Measurements from ENCODE around the gene FATE1.

Gene FATE1

DNA sequence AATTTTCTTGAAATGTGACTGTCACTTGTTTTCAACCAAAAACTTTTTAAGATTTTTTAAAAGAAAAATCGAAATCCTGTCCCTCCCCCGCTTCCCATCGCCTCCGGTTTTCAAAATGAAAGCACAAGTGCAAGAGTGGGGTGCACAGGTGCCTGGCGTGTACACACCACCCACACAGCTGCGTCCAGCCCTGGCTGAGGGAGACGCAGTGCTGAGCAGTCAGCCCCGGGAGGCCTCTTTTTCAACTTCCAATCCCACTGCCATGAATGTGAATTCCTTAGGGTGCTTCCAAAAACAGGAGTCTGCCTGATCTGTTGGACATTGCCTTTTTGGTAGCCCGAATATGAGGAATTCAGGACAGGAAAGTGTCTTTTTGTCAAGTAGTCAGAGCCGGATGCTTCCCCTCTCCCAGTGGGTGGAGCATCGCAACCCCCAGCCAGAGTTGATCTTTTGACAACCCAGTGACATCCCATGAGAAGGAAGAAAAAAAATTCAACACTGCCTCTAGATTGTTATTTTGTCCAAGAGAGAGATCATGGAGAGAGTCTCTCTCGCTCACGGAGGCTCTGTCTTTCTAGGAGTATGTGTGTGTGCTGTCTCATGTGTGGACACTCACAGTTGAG is 11.7 kb upstream of the FATE1 start:
- no peak for FAIRE-seq

DNA sequence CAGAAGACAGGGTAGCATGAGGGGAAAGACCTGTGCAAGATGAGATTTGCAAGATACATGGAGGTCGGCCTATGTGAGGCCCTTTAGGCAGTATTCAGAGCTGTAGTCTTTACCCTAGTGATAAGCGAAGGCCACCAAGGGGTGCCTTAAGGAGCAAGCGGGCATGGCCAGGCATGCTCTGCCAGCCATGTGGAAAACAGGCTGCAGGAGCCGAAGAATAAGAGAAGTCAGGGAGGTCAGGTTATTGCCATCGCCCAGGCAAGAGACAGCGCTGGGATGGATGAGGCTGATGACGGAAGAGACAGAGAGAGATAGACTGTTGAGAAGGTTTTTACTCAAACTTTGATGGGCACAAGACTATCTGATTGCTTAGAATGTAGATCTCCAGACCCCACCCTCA is 7.0 kb upstream of the FATE1 start:
- FAIRE-seq, result no peak

DNA sequence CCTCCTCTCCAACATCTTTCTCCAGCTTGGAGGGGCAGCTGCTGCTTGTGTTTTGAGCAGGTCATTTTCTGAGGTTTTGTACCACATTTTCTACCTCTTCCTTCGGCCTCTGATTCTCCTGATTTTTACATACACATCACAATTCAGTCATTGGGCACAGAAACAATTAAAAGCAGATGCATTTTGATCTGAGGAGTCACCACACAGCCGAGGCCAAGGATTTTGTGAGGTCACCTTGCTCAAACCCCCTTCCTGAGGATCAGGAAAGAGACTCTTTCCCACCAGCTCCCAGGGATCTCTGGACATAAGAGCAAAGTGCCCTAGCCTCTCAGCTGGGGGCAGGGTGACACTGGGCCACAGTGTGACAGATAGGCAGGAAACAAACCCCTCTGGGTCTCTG is 5.4 kb upstream of the FATE1 start:
- no peak for FAIRE-seq

DNA sequence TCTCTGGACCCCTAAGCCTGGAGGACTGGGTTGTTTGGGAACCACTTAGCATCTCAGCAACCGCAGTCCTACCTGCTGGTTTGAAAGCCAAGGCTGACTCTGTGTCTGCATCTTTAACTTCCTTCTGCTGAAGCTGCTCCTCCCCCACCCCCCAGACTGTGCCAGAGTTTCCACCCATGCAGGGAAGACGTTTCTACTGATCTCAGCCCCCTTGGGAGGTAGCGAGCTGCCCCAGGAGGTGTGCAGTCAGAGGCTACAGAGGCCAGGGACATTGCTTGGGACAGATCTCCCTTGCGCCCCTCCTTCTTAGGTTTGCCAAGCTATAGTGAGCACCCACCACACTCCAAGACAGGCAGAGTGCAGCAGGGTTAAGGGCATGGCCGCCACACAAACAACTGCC is 4.7 kb upstream of the FATE1 start:
- no peak for FAIRE-seq

DNA sequence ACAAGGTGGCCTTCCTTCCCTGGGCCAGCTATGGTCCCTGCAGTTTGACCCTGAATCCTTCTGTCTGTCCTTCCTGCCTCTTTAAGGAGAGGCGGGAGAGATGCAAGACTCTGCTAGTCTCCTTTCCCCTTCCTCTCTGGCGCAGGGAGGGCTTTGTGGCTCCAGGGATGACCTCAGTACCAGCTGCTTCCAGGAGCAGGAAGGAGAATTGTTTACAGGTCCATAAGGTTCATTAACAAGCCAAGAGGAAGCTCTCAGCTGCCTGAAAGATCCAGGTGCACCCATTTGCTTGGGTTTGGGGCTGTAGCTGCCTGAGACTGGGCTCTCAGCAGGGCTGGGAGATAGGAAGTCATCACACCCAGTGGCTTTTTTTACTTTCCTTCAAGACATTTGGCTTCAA is 4.0 kb upstream of the FATE1 start:
- no peak for FAIRE-seq

DNA sequence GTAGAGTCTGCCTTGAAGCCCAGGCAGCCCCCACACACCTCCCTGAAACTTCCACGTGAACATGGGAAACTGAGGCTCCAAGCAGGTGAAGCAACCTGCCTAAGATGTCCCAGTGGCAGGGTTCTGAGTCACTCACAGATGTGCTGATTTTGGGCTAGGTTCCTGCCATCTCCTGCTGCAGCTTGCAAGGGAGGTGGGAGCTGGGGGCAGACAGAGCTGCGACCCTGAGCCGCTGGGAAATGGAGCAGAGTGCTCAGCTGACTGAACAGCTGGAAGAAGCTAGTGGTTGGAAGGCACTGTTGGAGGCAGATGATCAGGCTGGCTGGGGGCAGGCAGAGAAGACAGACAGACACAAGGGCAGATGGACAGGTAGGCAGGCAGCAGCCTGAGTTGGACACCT is 3.6 kb upstream of the FATE1 start:
- no peak for FAIRE-seq

DNA sequence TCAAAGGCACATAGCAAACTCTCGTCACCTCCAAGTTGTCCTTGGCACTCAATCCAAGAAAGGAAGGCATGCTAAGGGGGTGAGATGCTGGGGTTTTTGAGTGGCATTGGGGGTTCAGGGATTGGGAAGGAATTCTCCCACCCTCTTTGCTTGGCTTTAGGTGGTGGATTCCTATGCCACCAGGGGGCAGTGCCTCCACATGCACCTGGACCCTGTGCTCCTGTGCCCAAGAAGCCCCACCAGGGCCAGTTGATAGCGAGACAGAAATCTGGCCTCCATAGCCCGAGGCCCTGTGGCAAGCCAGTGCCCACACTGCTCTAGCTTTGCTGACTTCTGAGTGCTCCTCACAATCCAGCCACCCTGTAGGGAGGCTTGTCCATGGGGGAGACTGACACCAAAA is 2.0 kb upstream of the FATE1 start:
- FAIRE-seq, result no peak

DNA sequence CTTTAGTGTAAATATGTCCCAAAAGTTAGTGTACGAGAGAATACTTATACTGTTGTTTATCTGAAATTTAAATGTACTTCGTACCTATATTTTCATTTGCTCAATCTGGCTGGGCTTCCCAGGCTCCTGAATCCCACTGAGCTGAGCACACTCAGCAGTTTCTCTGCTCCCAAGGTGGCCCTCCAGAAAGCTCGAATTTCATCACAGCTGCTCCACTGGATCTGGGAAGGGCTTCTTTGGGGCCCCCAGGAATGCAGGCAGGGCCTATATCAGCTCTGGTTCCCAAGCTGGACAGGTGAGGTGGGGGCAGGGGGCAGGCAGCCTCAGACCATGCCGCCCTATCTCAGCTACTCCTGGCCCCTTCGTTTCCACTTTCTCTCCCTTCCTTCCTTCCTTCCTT is 1.5 kb upstream of the FATE1 start:
- no peak for FAIRE-seq

DNA sequence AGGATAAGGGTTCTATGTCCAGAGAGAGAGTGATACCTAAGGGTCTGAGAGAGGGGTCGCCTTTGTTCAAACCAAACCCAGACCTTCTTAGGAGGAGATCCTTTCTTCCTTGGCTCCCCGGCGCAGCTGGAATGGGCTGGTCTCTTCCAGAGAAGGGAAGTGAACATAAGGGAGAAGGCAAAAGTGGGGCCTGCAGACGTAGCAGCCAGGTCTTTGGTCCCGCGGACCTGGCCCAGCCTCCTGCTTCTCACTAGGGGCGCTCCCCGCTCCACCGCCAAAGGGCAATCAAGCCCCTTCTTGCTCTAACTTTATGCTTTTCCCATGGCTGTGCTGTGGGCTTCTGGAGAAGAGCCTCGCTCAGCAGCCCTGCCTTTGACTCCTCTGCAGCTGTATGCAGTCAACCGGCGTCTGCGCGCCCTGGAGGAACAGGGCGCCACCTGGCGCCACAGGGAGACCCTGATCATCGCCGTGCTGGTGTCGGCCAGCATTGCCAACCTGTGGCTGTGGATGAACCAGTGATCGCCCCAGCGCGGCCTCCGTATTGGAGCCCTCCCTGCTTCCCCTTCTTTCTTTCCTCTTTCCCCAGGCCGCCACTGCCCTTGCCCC is 6.5 kb downstream of the FATE1 start:
- no peak for FAIRE-seq

DNA sequence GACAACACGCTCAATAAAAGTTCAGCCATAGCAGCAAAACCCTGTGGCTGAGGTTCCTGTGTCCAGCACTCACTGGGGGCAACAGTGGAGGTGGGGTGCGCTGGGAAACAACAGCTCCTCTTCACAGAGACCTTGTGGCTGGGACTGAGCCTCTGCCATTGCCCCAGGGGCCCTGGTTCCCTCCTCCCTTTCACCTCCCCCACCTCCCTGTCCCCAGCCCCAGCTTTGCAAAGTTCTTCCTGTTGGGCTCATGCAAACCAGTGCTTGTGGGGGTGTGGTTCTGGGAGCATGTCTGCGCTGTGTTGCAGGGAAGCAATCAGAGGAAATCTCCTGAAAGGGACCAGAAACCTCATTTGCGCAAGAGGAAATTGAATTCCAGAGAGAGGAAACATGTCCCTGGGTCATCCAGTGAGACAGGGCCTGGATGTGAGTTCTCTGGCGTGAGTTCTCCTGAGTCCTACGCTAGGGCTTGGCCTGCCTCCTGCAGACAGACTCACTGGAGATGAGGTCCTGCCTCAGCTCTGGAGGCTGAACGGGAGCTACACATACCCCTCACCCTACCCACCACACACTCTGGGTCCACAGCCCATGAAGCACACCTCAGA is 7.4 kb downstream of the FATE1 start:
- FAIRE-seq, result no peak

DNA sequence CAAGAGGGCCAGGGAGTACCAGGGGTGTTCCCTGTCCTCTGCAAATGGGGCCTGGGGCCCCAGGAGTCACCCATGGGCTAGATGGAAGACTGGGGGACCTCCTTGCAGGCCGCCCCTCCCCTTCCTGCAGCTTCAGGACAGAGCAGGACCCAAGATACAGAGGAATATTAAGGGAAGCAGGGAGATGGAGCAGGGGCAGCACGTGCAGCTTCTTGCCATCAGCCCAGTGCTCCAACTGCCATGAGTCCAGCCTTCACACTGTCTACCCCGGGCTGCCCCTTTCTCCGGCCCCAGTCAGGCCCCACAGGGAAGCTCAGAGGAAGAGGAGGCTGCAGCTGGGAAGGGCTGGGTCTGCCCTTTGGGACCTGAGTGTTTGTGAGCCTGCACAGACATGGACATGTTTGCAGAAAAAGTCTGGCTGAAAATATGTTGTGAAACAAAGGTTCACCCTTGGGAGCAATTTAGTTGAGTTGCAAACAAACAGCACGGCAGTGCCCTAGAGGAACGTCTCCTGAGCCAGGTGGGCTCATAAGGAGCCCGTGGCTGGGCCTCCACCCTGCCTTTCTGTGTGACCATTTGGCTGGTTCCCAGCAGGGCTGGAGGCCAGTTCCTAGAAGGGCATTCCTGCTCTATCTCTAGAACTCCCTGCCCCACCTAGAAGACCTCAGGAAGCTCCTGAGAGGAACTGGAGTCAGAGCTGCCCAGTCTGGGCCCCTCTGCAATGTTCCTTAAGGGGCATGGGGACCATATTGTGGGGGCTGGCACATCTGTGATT is 8.9 kb downstream of the FATE1 start:
- FAIRE-seq, result no peak

DNA sequence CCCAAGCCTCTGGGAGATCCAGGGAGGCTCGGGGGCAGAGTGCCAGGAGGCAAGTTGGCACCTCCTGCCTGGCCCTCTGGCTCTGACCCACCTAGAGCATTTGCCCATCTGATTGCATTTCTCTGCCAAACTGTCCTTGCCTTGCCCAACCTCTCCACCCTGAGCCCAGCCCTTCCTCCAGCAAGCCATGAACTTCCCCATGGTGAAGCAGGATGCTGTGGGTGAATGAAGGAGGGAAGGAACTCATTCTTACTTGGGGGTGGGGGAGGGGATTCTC is 9.4 kb downstream of the FATE1 start:
- no peak for FAIRE-seq

DNA sequence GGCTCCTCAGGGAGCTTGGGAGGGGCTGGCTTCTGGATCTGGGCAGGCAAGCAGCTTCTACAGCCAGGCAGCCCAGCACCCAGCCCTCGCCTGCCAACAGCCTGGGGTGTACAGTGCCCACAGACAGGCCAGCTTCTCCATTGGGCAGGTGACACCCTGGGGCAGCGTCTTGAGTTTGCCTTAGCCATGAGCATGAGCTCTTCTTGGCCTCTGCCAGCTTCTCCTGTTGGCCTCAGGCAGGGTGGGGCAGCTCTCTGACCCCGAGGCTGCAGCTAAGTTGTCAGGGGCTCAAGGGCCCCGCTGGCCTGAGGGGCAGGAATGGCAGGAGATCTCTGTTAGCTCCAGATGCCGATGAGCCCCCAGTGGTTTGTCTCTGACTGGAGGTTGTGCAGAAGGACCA is 10.9 kb downstream of the FATE1 start:
- no peak for FAIRE-seq

DNA sequence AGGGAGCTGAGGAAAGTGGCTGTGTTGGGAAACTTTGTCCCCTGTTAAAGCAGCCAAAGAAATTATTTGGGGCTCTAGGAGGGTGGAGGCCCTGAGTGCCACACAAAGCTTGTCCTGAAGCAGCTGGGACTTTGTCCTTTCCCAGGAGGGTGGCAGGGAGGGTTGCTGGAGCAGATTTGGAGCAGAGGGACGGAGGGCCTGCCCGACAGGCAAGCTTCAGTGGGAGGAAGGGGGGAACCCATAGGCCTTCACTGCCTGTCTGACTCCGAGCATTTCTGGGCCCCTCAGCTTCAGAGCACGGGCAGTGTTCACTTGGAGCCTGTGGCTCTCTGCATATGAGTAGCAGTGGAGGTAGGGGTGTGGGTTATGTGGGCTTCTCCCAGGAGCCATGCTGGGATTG is 11.5 kb downstream of the FATE1 start:
- FAIRE-seq, result no peak

DNA sequence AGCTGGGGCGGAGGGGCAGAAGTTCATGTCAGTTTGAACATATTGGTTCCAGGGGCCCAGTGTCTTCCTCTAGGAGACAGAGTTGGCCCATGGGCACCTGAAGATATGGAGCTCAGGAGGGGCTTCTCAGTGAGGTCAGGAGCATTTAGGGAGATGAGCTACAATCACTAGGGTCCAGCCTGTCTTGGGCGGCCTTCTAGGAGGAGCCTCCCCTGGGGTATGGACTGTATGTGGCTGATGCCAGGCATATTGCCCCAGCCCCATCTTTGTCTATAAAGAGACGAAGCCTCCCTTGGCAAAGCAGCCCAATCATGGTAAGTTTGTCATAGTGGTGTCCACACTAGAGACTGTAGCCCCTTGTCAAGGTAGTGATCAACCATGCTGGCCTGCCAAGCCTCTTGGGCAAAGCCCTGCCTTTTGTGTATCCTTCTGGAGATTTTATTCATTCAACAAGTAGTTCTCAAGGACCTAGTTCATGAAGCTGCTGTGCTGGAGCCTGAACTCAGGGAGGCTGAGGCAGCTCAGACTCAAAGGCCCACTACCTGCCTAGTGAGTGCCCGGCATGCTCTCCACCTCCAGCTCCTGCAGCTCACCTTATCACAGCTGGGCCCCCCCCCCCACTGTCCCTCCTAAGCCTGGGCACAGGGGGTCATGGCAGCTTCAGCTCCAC is 13.4 kb downstream of the FATE1 start:
- FAIRE-seq, result no peak

DNA sequence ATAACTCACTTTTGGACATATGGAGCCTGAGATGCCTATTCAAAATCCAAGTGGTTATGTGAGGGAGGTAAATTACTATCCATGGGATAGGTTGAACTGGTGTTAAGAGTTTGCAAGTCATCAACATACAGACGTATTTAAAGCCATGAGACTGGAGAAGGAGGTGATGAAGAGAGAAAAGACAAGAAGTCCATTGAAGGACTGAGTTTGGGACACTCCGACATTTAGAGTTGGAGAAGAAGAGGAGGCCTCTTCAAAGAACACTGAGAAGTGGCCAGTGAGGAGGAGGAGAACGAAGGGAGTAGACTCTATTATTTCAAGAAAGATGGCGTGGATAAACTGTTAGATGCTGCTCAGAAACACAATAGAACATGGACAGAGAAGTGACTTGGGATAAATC is 18.6 kb downstream of the FATE1 start, which contains the start of gene CNGA2:
CNGA2 (plus strand) TSS at position 301 of the 400 bp plus-strand sequence. CDS start 3,738 bp downstream, outside the sequence.
- no peak for FAIRE-seq

DNA sequence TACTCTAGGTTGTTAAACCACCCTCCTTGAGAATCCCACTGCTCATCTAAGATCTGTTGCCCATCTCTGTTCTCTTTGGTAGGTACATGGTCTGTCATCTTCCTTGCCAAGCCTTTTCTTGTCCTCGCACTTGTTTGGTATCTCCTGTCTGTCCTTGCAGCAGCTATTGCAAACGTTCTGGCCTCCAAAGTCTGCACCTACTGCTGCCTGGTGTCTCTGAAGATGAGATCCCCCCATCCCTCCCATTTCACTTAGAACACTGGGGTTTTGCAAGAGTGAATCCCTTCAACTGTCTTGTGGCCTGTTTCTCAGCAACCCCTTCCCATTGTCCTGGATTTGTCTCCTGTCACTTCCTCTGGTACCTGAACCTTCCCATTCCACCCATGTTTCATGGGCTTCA is 19.4 kb downstream of the FATE1 start:
- FAIRE-seq, result no peak

DNA sequence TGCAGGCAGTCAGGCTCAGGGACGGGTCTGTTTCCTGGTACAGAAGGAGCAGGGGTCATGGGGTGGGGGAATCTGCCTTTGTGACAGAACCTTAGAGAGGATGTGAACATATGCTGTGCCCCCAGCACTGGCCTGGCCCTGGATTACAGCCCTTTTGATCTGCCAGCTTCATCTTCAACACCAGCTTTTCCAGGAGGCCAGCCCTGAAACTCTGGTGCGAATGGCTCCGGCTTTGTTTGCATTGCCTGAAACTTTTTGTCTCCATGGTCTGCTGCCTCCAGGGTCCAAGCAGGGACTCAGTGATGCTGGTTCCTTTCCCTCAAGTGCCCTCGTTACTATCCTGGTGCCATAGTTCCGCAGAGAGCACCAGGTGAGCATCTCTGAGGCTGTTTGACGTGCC is 20.9 kb downstream of the FATE1 start:
- no peak for FAIRE-seq

DNA sequence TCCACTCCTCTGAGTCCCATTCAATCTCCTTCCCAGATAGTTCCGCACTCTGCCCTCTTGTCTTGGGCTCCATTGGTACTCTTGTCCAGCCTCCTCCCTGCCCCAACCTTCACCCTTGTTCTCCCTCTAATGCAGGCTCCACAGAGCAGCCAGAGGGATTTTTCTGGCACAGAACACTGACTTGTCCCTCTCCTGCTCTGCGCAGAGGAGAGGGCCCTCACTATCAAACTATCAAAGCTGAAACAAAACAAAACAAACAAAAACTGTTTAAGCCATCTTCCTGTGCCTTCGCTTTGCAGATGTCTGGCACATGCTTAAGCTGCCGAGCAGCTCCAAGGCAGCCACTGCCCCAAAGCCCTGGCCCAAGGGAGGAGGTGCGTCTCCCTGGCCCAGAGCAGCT is 21.7 kb downstream of the FATE1 start:
- no peak for FAIRE-seq

DNA sequence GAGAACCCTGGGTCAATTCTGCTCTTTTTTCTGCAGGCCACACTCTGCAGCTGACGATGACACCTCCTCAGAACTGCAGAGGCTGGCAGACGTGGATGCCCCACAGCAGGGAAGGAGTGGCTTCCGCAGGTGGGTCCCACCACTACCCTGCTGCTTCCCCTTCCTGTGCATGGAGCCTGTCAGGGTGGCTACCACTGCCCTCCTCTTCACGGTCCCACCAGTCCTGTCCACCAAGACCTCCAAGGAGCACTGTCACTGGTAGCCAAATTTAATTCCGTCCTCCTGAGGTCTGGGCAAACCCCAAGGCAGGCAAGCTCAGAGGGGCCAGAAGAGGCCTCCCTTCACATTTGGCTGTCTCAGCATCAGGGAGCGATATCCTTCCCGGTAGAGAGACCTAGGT is 22.9 kb downstream of the FATE1 start:
- FAIRE-seq, result no peak

DNA sequence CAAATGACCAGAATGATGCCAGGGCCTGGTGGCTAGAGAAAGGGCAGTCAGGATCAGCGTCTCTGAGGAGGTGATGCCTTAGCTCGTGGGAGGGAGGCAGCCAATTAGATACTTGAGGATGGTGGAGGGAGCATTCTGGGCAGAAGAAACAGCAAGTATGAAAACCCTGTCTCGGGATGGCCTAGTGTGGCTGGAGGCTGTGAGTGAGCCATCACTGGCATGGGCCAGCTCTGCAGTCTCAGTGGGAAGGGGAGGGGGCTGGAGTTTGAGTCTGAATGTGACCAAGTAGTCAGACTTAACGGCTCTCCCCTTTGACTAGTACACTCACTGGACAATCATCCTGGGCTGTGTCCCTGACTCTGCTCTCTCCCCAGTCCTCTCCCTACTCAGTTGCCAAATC is 25.8 kb downstream of the FATE1 start:
- no peak for FAIRE-seq

DNA sequence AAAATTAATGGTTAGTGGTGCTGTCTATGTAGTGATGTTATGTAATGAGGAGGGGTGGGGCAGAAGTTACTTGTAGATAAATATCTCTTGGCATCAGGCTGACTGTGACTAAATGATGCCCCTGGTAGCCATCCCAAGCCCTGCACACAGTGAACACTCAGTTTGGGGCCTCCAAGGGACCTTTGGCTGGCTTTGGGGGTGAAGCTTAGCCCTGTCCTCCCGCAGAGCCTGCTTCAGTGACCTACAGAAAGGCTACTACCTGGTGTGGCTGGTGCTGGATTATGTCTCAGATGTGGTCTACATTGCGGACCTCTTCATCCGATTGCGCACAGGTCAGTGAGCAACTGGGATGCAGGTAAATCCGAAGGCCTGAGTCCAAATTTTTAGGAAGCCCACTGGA is 26.5 kb downstream of the FATE1 start:
- no peak for FAIRE-seq

DNA sequence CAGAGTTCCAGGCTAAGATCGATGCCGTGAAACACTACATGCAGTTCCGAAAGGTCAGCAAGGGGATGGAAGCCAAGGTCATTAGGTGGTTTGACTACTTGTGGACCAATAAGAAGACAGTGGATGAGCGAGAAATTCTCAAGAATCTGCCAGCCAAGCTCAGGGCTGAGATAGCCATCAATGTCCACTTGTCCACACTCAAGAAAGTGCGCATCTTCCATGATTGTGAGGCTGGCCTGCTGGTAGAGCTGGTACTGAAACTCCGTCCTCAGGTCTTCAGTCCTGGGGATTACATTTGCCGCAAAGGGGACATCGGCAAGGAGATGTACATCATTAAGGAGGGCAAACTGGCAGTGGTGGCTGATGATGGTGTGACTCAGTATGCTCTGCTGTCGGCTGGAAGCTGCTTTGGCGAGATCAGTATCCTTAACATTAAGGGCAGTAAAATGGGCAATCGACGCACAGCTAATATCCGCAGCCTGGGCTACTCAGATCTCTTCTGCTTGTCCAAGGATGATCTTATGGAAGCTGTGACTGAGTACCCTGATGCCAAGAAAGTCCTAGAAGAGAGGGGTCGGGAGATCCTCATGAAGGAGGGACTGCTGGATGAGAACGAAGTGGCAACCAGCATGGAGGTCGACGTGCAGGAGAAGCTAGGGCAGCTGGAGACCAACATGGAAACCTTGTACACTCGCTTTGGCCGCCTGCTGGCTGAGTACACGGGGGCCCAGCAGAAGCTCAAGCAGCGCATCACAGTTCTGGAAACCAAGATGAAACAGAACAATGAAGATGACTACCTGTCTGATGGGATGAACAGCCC is 28.0 kb downstream of the FATE1 start:
- FAIRE-seq, result no peak
